Osteoblast (primary cell): ENCODE data around the gene C12orf54. TPM values are rescaled to one million over a fixed set of nuclear protein-coding genes. Genes with fewer than 3 reads are reported as not detected.
"Not testable (repeated sequence)": the region's sequence is repeated elsewhere in the genome, so short reads cannot be mapped to it uniquely, and the experiment has no call there.

Experiments
- DNase-seq: peaks from one replicate; pipeline ENCODE4 v3.0.0; 2011; ENCODE audit warnings: low spot score, mixed read lengths; ENCODE audit not compliant: insufficient read length; ENCODE audit errors: missing footprints
- H2AFZ ChIP-seq: 2 replicates; pipeline ENCODE4 v1.6.0; 2011; ENCODE audit warnings: mild to moderate bottlenecking, low read length
- H3K27ac ChIP-seq: 2 replicates; pipeline ENCODE4 v1.5.1; 2011; ENCODE audit warnings: mild to moderate bottlenecking, low read depth, low read length, moderate library complexity
- H3K27me3 ChIP-seq: 2 replicates; pipeline ENCODE4 v1.6.0; 2012; ENCODE audit warnings: mild to moderate bottlenecking, control low read depth, inconsistent platforms, low read length, moderate library complexity; ENCODE audit not compliant: insufficient read depth
- H3K36me3 ChIP-seq: 2 replicates; pipeline ENCODE4 v1.5.1; 2011; ENCODE audit warnings: mild to moderate bottlenecking, low read length, control low read depth, moderate library complexity; ENCODE audit not compliant: insufficient read depth
- H3K4me1 ChIP-seq: 2 replicates; pipeline ENCODE4 v1.5.1; 2011; ENCODE audit warnings: mild to moderate bottlenecking, low read length, control low read depth, moderate library complexity; ENCODE audit not compliant: insufficient read depth
- H3K4me2 ChIP-seq: 2 replicates; pipeline ENCODE4 v1.6.0; 2011; ENCODE audit warnings: mild to moderate bottlenecking, low read length; ENCODE audit not compliant: insufficient read depth
- H3K4me3 ChIP-seq: fragments of 200-600 bp; sonication (generic); 3 replicates; pipeline ENCODE4 v1.5.1; 2012; ENCODE audit warnings: mild to moderate bottlenecking, low read length, inconsistent platforms; ENCODE audit not compliant: insufficient read depth
- H3K79me2 ChIP-seq: 2 replicates; pipeline ENCODE4 v1.6.0; 2012; ENCODE audit warnings: mild to moderate bottlenecking, low read length, control low read depth, inconsistent platforms; ENCODE audit not compliant: insufficient read depth
- H3K9me3 ChIP-seq: 2 replicates; pipeline ENCODE4 v1.5.1; 2011; ENCODE audit warnings: low read depth, low read length, control low read depth
- H4K20me1 ChIP-seq: 2 replicates; pipeline ENCODE4 v1.6.0; 2012; ENCODE audit warnings: mild to moderate bottlenecking, low read length, control low read depth; ENCODE audit not compliant: insufficient read depth
- total RNA-seq: library from RNA; depleted of rRNA; stranded (reverse); fragments of >200 nt; gene quantifications from 2 replicates; pipeline ENCODE4 v1.2.3, GENCODE V29; 2012
- TF ChIP-seq, protein P1 (sequence below): IDR thresholded peaks from 2 replicates; pipeline ENCODE4 v1.5.1; 2011; ENCODE audit warnings: mild to moderate bottlenecking, low read depth, low read length, moderate library complexity; ENCODE audit errors: extremely low read depth

C12orf54 gene
- total RNA-seq, 1 donor, result not detected

DNA sequence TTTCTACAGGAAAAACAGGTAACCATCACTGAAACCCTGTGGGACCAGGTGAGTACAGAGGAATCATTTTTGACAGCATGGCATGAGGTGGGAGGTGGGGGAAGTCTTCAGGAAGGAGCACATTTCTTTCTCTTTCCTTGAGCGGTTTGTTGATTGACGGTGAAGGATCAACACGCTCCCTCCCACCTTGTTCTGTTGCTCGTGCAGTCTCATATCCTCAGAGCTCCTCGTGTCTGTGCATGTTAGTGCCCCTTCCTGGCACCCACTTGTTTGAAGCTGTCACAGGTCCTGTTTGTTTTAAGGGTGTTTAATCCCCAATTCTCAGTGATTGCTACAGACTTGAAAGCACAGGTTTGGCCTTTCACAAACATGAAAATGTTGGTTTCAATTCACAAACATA, 4.4 kb downstream of the C12orf54 start:
- TF ChIP-seq, protein P1, sequence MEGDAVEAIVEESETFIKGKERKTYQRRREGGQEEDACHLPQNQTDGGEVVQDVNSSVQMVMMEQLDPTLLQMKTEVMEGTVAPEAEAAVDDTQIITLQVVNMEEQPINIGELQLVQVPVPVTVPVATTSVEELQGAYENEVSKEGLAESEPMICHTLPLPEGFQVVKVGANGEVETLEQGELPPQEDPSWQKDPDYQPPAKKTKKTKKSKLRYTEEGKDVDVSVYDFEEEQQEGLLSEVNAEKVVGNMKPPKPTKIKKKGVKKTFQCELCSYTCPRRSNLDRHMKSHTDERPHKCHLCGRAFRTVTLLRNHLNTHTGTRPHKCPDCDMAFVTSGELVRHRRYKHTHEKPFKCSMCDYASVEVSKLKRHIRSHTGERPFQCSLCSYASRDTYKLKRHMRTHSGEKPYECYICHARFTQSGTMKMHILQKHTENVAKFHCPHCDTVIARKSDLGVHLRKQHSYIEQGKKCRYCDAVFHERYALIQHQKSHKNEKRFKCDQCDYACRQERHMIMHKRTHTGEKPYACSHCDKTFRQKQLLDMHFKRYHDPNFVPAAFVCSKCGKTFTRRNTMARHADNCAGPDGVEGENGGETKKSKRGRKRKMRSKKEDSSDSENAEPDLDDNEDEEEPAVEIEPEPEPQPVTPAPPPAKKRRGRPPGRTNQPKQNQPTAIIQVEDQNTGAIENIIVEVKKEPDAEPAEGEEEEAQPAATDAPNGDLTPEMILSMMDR, result no peak
- Histone ChIP-seq H2AFZ (no peak overlapping the region), H3K4me1 (no peaks in the 10 kb centered on the region), H3K27me3 (no peaks in the 10 kb centered on the region), H3K36me3 (no peaks in the 10 kb centered on the region), H3K4me2 (no peak overlapping the region), H3K9me3 (no peaks in the 10 kb centered on the region), H3K27ac (no peak overlapping the region), H4K20me1 (no peaks in the 10 kb centered on the region), H3K4me3 (no peak overlapping the region), H3K79me2 (no peaks in the 10 kb centered on the region)
- DNase-seq, result no peak

DNA sequence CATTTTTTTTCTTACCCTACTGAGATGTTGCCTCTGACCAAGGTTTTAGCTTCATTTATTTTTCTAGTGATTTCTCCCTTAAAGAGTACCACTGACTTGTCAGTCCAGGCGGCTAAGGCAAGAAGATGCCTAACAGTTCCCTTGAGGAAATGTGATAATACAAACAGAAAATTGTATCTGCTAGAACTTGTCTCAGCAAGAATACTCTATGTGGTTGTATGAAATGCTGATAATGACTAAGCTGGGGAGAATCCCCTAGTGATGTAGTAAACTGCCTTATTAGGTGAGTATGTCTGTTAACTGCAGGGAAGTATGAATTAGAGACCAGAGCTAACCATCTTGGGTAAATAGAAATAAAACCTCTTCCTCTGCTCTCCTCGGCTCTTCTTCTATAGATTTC, 6.7 kb downstream of the C12orf54 start:
- TF ChIP-seq, protein P1, result no peak
- no peak for DNase-seq
- Histone ChIP-seq H3K4me2 (no peak overlapping the region), H3K4me3 (no peak overlapping the region), H3K27me3 (no peaks in the 10 kb centered on the region), H3K4me1 (no peaks in the 10 kb centered on the region), H4K20me1 (no peaks in the 10 kb centered on the region), H2AFZ (no peak overlapping the region), H3K9me3 (no peaks in the 10 kb centered on the region), H3K36me3 (no peaks in the 10 kb centered on the region), H3K79me2 (no peaks in the 10 kb centered on the region), H3K27ac (no peak overlapping the region)

DNA sequence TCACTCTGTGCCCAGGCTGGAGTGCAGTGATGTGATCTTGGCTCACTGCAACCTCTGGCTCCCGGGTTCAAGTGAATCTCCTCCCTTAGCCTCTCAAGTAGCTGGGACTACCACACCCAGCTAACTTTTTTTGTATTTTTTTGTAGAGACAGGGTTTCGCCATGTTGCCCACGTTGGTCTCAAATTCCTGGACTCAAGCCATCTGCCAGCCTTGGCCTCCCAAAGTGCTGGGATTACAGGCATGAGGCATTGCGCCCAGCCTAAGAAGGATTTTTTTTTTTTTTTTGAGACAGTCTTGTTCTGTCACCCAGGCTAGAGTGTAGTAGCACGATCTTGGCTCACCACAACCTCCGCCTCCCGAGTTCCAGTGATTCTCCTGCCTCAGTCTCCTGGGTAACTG, 7.2 kb downstream of the C12orf54 start:
- H3K79me2 ChIP-seq, DNase-seq, H2AFZ ChIP-seq, H3K36me3 ChIP-seq, H4K20me1 ChIP-seq, H3K27ac ChIP-seq, H3K9me3 ChIP-seq, H3K4me2 ChIP-seq, H3K4me3 ChIP-seq, H3K4me1 ChIP-seq, H3K27me3 ChIP-seq: not testable (repeated sequence)

DNA sequence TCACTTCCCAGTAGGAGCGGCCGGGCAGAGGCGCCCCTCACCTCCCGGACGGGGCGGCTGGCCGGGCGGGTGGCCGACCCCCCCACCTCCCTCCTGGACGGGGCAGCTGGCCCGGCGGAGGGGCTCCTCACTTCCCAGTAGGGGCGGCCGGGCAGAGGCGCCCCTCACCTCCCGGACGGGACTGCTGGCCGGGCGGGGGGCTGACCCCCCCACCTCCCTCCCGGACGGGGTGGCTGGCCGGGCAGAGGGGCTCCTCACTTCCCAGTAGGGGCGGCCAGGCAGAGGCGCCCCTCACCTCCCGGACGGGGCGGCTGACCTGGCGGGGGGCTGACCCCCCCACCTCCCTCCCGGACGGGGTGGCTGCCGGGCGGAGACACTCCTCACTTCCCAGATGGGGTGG, 18.0 kb downstream of the C12orf54 start:
- H2AFZ ChIP-seq, H3K4me2 ChIP-seq, H3K27me3 ChIP-seq, H3K79me2 ChIP-seq, H3K27ac ChIP-seq, H3K9me3 ChIP-seq, H4K20me1 ChIP-seq, H3K4me3 ChIP-seq, H3K36me3 ChIP-seq, H3K4me1 ChIP-seq, DNase-seq: not testable (repeated sequence)

DNA sequence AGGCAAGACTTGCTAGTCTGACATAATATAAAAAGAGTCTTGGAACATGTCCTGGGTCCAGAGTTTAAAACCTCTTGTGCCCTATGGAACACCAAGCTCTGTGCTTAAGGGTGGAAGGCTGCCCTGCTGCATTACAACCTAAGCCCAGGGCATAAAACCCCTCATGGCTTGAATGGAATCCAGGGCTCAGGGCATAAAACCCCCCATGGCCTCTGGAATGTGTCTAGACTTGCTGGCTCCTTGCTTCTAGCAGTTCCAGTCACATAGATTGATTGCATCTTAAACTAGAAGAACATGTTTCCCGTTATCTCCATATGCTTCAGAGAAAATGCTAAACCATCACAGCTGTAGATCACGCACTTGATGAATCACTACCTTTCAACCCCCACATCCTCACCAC, 24.5 kb downstream of the C12orf54 start:
- DNase-seq, H3K79me2 ChIP-seq, H3K4me1 ChIP-seq, H3K36me3 ChIP-seq, H3K27me3 ChIP-seq, H3K4me3 ChIP-seq, H3K27ac ChIP-seq, H3K9me3 ChIP-seq, H4K20me1 ChIP-seq, H2AFZ ChIP-seq, H3K4me2 ChIP-seq: not testable (repeated sequence)
